NCI-H2171 treated with DMSO at 0.1 percent for 48 hours (cell line): ENCODE measurements around the gene NRXN3.

Source experiments
- DNase-seq: peaks from one replicate; lab custom pipeline; 2025; lab: John Stamatoyannopoulos, UW

The NRXN3 gene

DNA sequence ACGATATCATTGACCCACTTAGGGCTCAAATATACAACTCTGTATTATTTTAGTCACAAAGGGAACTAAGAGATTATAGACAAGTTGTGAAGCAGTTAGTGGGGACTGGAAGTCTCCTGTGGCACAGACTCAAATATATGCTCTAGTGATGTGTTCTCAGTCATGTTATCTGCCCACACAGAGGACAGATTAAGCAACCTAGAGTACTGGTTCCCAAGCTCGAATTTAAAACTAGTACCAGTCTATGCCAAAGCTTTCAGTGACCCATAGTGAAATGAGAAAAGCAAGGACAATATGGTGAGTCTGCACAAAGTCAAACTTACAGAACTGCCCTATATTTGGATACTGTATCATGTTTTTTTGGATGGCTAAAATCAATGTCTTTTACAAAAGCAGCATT lies 1651.9 kb downstream of the NRXN3 start:
- no peak for DNase-seq

DNA sequence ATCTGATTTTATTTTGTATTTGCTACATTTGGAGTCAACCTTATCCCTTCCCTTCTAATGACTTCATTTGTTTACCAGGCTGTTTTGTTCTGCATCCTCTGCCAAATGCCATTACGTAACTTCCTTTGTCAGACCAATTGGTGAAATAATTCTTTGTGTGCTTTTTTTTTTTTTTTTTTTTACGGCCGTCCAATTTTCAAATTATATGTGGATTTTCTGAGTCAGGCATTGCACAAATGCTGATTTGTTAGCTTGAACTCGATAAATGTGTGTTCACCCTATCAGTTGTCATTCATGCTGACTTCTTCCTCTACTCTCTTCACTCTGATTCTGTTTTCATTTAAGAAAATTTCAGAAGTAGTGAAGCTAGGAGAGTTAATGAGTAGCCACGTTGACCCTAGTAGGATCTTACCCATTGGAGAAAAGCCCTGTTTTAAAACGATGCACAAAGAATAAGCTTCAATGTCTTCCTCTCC lies 1654.9 kb downstream of the NRXN3 start:
- DNase-seq = peak; percentile 31

DNA sequence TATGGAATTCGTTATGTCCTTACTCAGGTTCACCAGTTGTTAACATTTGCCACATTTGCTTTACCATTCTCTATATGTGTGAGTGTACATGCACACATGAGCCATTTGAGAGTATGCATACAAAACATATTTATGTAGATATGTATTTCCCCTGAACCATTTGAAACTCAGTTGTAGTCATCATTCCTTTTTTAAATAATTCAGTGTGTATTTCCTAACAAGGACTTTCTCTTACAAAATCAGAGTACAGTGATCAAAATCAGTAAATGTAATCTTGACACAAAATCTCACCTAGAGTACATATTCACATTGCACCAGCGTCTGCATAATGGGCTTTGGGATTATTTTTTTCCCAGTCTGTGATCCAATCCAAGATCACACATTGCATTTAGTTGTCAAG lies 1656.2 kb downstream of the NRXN3 start:
- no peak for DNase-seq

DNA sequence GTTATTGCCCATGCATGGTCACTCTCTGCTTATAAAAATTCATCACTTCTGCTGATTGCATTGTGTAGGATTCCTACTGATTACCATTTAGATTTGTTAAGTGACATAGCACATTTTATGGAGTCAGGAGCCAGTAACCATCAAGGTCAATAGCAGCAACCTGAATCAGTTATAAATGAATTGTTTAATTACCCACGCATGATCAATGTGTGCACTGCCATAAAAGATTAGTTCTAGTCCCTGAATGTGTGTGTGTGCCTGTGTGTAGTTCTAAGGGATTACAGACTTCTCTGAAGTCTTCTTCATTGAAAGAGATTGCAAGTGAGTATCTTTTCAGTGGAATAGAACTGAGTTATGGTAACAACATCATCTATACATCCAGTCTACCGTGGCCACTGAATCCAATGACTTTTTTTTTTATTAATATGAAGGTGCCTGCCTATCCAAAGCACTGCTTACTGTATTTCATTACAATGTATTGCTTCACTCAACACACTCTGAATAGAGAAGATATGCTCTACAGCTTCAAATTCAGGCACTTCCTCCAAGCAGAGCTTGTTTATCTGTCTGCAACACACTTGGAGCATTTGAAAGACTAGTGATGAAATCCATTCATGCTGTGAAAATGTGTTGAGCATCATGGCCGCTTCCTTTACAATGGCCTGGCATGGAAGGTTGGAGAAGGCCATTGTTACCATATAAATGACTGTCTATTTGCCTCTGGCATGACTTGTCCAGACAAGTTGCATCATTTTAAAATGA lies 1659.4 kb downstream of the NRXN3 start:
- DNase-seq = no peak

DNA sequence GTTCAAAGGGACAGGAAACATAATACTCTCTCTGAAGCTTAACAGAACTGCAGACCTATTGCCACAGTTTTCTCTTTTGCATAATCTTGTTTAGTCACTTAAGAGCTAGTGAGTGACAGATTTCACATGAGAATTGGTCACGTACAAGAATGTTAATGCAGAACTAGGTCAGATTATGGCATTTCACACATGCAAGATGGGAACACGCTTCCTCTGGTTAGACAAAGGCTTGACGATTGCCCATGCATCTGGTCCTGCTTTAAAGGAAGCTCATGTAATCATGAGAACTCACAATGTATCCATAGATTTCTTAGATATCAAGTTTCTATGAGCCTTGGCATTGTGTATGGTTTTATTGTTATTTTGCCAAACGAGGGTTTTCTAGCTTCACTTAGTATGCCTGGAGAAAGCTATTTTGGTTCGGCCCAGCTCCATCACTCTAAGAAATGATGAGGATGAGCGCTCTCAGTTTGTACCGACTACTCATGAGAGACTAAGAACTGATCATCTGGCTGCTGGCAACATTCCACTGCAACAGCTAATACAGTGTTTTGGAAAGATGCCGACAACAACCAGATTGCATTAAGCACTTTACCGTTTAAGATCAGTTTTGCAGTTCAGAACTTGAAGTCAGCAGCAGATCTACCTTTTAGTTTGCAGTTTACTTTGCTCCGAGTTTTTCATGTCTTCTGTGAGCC lies 1661.2 kb downstream of the NRXN3 start:
- DNase-seq = peak; percentile 39

DNA sequence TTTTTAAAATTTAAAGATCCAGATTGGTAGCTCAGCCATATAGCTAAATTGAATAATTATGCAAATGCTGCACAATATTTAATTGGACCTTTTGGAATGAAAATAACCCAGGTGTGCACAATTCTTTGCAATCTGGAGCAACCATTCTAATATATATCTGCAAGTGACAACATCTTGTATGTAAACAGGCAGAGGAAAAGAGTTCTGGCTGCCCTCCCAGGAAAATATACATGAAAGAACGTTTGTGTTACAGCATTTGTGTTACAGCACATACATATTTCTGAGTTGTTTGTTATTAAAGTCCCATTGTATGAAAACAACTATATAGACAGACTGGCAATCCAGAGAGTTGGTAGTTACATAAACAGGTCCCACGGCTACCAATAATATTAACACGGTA lies 1663.6 kb downstream of the NRXN3 start:
- DNase-seq = no peak

DNA sequence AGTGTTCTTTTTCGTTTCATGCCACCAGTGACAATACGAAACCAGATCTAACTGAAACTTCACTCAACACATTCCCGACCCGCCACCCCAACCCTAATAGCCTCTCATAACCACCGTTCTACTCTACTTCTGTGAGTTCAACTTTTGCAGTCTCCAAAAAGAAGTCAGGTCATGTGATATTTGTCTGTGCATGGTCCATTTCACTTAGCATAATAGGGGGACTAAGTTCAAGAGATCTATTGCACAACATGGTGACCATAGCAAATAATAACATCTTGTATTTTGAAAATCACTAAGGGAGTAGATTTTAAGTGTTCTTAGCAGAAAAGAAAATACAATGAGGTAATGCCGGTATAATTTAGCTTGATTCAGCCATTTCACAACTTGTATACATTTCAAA lies 1664.7 kb downstream of the NRXN3 start:
- DNase-seq = no peak

DNA sequence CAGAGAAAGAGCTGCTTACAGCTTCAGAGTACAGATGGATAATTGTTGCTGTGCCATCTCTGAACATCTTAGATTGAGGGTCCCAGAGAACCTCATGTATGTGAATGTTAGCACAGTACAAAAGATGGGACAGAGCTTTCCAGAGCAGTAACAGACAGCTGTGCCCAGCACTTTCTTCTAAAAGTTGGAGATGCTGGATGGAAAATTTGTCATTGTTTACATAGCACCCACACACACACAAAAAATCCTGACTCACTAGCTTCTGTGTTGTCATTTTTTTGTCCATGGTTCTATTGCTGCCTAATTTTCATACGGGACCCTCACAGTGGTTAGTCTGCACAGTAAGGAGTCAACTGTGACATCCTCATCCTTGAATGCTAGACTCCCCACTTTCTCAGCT lies 1666.4 kb downstream of the NRXN3 start:
- DNase-seq = no peak

DNA sequence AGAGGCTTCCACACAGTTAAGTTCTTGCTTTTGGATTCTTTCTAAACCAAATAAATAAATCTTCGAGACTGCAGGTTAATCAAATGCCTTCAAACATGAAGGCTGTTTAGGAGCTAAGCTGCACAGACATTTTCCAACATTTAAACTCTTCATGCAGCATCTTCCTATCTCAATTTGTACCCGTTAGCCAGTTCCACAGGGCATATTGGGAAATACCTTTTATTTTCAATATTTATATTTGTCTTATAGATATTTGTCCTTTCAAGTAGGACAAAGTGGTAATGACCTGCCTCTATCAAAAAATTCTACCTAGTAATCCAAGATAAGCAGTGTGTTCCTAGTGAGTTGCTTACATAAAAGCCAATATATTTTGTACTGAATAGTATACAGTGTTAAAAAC lies 1667.5 kb downstream of the NRXN3 start:
- DNase-seq = no peak

DNA sequence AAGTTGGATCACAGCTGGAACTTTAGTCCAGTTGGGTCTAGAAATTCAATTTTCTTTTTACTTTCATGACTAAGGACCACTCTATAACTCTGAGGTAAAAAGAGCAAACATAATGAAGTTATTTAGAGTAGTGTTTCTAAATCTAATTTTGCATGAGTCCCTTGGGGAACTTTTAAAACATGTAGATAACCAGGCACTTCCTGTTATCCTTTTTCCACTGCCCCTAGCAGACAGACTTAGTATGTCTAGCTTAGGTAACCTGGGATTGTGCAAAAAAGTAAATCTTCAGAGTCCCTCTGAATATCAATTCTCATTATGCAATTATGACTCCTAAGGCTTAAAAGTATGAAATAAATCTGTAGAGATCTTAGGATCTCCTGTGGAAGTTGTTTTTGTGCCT lies 1669.9 kb downstream of the NRXN3 start:
- no peak for DNase-seq

DNA sequence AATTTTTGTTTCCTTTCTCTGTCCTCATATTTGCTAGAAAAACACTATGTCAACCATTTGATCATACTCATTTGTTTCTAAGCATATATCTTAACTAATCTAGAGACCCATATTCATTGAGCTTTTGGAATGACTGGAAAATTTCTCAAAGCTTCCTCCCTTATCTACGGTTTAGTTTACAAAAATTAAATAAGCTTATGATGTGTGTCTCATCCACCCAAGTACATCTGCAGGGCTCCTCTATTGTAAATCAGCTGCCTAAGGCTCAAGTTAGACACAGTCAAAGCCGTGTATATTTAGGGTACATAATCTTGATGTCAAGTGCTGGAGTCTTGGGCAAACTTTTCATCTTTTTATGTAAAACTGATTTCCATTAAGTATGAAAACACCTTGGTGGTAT lies 1670.7 kb downstream of the NRXN3 start:
- no peak for DNase-seq

DNA sequence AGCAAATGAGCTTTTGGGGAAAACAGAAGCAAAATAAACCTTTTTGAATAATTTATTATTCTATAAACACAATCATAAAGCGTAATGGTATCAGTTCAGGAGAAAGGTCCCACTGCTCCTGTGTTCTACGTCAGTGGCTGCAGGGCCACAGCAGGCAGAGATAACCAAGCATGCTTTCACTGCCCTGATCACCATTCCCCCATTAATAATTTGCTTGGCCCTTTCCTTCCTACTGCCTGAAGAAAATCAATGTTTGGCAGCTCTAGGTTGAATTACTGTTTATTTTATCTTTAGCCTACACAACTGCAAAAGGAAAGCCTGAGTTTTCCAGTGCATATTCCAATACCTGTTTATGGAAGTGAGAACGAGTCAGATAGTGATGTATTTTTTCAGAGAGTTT lies 1671.3 kb downstream of the NRXN3 start:
- no peak for DNase-seq

DNA sequence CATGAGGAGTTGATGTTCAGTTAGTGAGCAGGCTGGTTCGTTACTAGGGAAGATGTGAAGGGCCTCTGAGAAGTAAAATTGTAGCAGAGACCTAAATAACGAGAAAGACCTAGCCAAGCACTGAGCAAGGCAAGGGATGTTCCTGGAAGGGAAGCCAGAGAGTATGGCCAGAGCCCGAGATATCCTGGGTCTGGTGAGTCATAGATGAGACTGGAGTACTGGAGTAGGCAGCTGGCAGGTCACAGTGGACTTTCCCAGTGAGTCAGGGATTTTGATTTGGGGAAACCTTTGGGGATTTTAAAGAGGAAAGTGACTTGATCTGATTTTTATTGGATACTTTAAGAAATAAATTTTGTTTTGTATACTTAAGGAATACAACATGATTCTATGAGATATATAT lies 1672.1 kb downstream of the NRXN3 start:
- DNase-seq = no peak

DNA sequence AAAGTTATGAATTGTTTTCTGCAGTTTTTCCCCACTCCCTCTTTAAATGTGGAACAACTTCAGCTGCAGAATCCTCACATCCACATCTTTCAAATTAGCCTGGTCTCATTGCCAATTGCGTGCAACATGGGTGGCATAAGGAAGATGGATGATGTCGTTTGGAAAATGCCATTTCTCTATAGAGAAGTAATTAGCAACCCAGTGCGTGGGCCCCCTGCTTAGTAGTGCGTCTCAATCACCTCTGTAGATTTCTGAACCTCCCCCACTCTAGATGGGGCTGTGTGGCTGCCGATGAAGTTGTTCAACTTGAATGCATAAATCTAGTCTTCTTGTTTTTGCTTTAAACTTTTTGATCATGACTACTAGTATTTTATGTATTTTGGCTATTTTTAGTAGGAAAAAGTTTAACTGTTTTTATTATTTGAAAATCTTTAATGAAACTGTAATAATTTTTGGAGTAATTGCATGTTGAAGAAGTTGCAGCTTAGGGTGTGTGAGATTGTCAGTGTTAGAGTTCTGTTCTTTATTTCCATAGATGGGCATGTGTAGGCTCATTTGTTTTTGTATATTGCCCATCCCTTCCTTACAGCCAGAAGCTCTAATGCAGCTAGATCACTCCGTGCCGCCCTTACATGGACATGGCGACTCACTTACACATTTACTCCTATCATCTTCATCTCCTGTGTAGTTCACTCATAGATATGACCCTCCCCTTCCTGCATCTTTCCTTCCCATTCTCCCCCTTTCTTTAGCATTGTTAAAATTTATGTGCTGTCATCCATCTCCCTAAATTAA lies 1683.0 kb downstream of the NRXN3 start:
- DNase-seq = no peak

DNA sequence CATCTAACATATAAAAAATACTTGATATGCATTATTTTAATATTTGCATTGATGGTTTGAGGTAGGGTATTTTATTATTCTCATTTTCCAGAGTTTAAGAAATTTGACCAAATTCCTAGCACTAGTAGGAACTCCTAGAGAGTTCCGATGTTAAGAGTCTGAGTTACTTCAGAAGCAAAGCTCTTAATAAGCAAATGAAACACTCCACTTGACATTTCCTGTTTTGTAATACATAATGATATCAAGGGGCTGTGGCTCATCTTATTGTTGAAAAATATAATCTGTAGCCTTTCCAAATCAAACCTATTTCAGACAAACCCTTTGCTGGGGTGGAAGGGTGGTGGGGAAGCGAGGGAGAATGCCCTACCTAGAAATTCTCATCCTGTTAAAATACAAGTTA lies 1685.6 kb downstream of the NRXN3 start:
- DNase-seq = no peak

DNA sequence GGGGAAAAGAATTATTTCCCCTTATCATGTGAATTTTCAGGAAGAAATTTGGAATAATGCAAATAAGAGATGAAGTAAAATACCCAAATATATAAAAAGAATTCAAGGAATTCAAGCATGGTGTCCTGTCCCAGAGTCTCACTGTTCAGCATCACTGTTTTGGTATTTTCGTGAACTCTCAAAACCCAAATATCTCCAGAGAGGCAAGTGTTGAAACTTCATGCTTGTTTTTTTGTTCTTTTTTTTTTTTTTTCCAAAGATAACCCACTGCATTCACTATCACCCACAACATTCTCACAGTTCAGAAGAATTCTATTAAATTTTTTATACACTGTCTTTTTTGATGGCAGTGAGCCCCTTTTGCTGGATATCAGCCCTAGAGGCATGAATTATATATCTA lies 1686.2 kb downstream of the NRXN3 start:
- no peak for DNase-seq

DNA sequence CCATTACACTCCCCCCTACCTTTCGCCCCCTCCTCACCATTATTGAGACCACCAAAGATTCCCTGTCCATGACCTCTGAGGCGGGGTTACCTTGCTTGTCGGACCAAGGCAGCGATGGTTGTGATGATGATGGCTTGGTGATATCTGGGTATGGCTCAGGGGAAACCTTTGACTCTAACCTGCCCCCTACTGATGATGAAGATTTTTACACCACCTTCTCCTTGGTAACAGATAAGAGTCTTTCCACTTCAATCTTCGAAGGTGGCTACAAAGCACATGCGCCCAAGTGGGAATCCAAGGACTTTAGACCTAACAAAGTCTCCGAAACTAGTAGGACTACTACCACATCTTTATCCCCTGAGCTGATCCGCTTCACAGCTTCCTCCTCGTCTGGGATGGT lies 1690.9 kb downstream of the NRXN3 start:
- no peak for DNase-seq

DNA sequence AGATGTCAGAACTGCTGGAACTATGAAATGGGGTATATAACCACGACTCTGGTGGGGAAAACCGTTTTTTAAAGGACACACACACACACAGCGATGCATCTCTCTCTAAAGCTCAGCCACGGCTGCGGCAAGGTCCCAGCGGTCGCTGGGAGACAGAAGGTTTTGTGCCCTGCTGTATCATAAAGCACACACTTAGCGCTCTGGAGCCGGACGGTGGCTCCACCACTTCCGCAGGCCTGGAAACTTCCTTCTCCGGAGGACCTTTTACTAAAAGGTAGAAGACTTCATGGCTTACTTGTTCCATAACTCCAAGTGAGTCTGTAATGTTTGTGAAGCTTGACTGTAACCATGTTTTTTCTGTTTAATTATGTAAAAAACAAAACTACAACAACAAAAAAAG lies 1691.9 kb downstream of the NRXN3 start:
- no peak for DNase-seq

DNA sequence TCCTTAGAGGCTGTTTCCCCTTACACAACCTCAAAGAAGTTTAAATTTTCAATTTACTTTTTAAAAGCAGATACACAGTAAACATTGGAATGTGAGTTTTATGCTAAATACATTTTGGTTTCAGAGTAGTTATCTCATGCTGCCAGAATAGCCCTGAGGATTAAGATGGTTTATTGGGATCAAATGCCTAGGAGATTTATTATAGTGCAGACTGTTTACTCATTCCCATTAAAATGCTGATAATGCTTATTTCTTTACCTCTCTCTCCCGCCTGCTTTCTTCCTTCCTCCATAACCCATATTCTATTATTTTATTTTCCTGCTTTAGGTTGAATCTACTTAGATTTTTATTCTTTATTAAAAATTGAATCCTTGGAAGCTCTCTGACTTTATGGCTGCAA lies 1701.0 kb downstream of the NRXN3 start:
- no peak for DNase-seq

DNA sequence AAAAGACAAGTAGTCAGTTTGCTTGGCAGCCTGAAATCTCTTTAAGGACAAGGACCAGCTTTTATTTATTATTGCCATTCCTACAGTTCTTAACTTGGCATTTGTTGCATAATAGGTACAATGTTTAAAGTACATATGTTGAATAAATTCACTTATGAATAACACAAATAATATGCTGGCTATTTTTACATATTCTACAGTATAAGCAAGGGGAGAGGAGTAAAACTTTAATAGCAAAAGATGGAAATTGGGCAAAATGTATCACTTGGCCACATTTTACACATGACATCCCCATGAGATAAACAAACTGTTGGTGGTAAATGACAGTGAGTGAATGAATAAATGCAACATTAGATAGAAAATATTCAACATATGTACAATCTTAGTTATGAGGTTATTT lies 1708.1 kb downstream of the NRXN3 start:
- no peak for DNase-seq

DNA sequence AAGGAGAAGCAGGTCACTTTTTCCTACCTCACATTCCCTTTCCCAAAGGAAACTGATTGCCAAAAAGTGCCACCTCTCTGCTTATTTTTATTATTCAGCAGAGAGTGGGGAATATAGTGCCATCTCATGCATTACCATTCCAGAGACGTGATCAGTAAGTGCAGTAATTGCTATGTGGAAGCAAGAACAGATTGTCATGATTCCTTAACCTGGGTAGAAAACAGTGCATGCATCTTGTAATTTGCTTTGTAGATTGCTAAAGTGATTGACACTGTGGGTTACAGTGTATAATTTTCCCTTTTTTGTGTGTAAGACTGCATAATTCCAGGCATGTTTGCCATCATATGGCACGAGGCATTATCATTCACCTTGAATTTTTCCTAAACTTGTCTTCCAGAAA lies 1708.6 kb downstream of the NRXN3 start:
- DNase-seq = no peak

DNA sequence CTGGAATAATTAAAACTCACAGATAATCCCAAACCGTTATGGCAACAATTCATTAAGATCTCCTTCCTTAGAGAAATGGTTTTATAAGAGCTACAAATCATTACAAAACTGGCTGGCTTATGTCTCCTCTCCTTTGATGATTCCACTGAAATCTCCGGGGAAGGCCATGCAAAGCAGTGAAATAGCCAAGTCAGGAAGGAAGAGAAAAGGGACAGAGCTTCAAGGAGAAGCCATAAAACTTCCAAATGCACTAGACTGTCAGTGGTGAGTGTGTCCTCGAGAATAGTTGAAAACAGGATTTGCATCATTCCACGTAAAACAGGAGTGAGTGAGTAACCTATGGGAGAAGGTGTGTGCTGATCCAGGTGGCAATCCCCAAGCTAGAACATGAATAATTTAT lies 1711.1 kb downstream of the NRXN3 start:
- no peak for DNase-seq

DNA sequence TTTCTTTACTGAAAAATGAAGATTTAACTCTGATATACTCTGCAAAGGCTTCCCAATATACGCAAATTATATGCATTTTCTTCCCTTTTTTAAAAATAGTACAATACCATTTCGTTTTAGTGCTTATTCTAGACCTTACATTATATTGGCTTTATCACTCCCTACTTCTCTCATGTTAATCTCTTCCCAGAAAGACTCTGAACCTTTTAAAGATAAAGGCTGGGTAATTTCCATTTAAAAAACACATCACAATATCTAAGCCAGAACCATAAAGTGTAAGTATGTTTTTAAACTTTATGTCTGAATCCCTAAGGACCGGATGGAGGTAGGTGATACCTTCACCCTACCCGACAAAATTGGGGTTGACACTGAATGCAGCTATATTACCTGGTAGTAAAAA lies 1720.4 kb downstream of the NRXN3 start:
- DNase-seq = no peak
